Measurements from ENCODE around the gene TFF2.

Gene TFF2

GRCh38 chr21:42383331-42383730 lies 32.5 kb upstream of the TFF2 start:
- DNase-seq, result no peak

DNA sequence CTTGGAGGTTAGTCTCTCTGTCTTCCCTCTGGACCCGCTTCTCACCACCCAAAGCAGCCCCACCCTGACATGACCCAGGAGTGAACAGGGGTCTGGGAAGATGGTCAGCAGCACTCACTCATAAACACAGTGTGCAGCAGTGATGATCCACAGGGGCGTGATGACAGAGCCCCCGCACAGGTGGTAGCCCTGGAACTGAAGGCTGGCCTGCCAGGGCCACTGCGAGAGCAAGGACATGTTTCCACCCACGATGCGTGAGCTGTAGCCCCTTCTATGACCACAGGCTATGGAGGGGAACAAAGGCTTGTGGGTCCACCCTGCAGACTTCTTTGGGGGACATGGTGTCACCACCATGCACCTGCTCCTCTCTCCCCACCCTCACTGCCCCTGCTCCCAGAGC lies 32.1 kb upstream of the TFF2 start:
- no peak for DNase-seq

DNA sequence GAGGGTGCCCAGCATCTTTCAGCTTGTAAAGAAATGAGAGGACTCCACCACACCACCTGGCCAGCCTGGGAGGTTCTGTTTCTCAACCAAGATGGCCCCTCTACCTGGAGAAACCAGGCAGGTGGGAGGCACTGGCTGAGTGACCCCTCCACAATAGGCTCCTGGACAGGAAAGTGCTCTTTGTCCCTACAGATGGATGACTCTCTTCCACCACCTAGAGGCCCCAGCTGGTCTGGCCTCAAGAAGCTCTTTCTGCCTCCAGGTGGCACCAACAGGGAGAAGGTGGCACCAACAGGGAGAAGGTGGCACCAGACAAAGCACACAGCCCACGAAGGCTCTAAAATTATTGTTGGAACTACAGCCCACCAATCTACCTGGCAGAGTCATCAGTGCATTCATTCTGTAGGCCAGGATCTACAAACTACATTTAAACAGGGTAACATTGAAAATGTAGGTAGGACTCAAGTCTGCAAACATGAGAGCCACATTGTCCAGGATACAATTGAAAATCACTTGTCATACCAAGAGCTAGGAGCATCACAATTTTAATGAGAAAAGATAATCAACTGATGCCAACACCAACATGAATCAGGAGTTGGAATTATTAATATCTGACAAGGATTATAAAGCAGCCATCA lies 30.7 kb upstream of the TFF2 start:
- no peak for DNase-seq

DNA sequence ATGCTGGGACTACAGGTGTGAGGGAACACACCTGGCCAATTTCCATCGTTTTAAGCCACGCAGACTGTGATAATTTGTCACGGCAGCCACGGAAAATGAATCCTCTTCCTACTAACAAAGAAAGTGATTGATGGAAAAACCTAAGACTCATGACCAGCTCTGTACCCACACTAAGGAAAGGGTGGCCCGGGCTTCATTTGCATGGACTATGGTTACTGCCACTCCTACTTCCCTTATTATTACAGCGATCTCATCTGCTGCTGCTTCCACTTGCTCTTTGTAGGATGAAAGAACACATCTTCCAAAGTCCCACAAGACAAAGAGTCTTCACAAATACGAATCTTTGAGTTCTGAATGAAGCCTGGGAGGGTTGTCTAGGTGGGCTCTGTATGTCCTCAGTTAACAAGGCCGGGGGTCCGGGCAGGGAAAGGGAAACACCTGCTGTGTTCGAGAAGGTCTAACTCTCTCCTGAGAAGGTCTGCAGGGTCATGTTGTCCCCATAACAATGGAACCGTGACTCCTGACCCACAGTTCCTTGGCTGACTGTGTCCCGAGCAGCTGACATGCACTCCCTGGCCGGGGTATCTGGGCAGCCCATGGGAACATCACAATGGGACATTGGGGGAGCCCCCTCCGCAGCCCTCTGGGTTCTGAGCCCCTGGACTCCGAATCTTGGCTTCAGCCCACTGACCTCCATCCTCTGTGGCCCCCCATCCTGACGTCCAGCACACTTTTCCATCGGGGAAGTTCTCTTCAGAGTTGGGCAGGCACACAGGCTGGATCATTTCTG lies 28.8 kb upstream of the TFF2 start:
- DNase-seq, result no peak

GRCh38 chr21:42378418-42378817 lies 27.6 kb upstream of the TFF2 start:
- DNase-seq, result no peak

- DNase-seq, result no peak
Observed at GRCh38 chr21:42377951-42378340, 27.2 kb upstream of the TFF2 start.

GRCh38 chr21:42377211-42377950 lies 26.6 kb upstream of the TFF2 start:
- no peak for DNase-seq

DNA sequence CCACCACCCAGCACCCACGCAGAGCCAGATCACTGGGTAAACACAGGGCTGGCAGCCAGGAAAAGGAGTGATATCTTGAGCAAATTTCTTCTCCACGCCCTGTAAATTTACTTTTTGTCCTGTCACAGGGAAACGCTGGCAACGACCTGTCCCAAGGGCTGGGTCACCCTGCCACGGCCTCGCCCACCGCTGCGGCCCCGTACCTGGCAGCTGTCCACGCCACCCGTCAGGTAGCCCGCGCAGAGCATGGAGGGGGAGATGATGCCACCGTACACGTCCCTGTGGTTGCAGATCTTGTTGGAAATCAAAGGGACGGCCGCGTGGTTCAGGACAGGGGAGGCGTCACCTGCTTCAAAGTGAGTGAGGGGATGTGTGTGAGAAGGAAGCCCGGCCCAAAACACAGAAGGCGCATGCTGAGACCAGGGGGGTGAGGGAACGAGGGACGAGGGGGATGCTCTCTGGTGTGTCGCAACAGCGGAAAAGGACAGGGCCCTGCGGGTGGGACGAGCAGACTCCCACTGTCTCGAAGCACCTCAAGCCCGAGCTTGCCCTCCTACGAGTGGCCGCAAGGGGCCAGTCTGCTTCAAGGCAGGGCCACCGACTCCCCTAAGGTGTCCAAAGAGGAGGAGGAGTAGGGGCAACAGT lies 25.7 kb upstream of the TFF2 start:
- no peak for DNase-seq

DNA sequence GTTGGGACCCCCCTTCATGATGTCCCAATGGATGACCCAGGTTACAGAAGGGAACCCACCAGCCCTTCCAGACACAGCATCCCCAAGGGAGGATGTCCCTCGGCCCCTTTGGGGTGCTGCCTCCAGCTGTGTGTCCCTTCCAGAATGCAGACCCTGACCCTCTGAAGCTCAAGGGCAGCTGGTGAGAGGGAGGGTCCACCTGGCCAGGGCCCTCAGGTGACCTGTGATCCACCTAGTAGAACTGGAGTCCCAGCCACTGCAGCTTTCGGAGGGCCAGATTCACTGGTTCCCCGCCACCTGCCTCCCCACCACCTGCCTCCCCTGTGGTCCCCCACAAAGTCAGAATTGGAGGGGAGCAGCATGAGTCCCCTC lies 25.2 kb upstream of the TFF2 start:
- DNase-seq, result no peak

- no peak for DNase-seq
Observed at GRCh38 chr21:42375506-42375905, 24.7 kb upstream of the TFF2 start.

DNA sequence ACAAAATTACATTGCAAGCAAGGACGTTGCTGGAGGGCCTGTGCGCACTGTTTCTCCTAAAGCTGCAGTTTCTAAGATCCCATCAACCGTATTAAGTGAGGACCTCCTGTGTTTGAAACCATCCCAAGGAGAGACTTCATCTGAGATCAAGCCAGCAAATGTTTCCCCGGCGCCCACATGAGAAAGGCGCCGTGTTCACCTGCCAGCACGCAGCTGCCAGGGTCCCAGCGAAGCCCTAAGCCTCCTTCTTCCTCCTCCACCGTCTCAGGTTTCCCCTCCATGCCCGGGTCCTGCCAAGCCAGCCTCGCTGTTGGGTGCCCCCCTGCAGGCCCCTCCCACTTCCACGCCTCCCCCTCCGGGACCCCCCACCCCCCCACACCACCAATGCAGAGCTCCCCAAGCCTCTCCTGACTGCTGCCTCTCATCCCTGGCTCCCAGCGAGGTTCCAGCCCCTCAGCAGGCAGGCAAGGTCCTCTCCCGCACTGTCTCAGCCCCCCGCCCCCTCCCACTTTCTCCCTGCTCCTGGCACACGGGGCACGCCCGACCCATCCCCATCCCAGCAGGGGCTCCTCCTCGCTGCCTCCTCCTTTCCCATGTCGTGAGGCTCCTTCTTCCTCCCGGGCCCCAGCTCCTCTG lies 24.2 kb upstream of the TFF2 start:
- no peak for DNase-seq

DNA sequence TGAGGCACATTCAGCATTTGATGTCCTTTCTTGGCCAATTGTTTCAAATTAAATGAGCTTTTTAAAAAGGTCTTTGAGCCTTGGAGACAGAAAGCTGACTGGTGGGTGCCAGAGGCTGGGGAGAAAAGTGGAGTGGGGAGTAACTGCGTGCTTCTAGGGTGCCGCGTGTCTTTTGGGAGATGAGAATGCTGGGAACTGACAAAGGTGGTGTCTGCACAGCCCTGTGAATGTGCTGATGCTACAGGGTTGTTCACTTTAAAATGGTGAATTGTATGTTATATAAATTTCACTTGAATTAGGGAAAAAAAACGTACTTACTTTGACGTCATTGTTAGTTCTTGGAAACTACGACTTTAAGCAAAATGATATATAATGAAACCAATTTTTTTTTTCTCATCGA lies 23.7 kb upstream of the TFF2 start:
- DNase-seq, result no peak

DNA sequence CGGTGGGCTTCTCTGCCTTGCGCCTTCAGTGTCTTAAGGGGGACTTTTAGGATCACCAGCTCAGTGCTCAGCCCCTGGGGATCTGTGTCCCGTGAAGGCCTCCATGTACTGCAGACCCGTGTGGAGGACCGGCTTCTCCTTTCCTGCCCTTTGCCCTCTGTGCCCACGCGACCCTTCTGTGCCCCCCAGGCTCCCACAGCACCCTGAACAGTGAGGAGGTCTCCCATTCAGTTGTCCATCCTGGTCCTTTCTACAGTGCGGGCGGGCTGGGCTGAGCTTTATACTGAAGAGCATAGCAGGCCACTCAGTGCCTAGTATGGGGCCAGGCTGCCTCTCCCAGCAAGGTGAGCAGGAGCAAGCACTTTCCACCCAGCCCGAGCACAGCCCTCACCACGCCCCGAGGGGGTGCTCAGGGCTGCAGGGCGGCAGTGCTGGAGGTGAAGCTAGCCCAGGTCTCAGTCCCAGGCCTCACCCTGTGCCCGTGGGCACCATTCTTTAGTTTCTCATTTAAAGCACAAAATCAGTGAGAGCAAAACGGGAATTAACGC lies 23.2 kb upstream of the TFF2 start:
- DNase-seq, result no peak

GRCh38 chr21:42373196-42373907 lies 22.6 kb upstream of the TFF2 start:
- DNase-seq, result peak; percentile 73

DNA sequence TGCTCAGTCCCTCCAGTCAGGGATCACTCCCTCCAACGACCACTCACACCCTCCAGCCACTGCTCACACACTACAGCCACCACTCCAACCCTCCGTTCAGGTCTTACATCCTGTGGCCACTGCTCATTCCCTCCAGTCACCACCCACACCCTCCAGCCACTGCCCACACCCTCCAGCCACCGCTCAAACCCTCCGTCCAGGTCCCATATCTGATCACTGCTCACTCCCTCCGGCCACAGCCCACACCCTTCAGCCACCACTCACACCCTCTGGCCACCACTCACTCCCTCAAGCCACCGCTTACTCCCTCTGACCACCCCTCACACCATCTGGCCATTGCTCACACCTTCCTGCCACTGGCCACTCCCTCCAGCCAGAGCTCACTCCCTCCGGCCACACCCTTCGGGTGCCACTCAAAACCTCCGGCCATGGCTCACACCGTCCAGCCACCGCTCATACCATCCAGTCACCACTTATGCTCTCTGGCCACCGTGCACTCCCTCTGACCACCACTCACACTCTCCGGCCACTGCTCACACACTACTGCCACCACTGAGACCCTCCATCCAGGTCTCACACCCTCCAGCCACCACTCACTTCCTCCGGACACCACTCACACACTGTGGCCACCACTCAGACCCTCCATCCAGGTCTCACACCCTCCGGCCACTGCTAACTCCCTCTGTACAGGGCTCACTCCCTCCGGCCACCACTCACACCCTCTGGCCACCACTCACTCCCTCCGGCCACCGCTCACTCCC lies 20.3 kb upstream of the TFF2 start:
- DNase-seq, result no peak

DNA sequence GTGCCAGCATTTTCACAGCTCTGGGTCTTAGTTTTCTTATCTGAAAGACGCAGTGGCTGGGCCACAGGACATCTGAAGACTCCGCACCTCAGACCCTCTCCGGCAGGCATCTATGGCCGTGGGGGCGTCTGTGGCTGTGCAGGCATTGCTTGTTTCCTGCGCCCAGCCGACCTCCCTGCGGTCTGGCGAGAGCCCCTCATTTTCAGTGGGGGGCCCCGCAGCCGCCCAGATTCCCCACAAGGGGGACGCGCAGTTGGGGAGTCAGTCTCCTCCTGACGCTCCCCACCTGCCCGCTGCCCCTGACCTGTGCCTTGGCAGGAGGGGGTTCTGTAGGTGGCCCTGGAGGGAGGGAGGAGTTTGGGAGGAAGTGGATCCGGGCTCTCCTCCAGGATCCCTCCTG lies 19.0 kb upstream of the TFF2 start:
- no peak for DNase-seq

DNA sequence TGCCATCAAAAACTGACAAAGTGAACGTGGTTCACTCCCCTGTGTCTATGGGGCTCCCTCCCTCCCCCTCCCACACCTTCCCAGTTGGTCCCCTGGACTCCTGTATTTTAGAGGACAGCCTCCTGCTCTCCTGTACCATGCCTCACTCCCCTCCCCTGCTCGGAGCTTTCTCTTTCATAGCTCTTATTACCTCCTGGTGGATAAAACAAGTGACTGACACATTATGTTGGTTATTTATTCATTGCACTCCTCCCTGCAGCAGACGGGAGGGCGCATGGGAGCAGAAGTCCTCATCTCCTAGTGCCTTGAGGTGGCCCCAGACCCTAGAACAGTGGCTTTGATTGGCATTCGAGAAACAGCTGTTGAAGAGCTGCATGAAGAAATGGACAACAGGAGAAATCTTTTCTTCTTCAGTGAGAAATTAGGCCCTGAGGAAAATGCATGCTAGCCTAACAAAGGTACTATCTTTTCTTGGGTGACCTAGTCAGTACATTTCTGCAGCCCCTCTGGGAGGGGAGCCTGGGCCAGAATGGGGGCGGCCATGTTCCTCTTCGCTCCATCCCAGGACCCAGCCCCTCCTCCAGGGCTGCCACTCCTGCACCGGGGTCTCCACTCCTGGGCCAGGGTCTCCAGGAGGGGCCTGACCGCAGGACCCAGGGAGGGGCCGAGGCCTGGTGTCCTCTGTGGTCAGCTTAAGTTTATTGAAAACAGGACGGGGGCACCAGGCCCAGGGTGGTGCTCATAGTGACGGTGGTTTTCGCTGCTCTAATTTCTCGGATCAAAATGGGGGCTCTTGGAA lies 16.8 kb upstream of the TFF2 start:
- DNase-seq, result no peak

DNA sequence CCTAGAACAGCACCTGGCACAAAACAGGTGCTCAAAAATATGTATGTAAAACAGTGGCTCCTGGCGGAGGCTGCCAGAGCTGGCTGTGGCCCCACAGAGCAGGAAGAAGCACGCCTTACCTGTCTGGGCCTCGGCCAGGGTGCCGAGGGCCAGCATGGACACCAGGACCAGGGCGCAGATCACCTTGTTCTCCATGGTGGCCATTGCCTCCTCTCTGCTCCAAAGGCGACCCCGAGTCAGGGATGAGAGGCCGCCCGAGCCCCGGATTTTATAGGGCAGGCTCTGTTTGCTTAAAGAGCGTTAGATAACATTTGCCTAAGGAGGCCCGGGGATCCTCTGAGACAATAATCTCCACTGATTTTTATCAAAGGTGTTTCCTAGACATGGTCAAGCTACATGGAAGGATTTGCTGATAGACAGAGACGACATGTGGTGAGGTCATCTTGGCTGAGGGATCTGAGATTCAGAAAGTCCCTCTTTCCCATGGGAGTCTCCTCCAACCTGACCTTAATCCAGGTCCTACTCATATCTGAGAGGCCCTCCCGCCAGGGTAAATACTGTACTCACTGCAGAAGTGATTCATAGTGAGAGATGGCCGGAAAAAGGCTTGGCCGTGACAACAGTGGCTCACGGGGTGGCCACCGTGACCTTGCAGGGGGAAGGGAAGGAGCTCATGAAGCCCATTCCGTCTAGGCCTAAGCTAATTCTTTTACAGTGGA lies 15.7 kb upstream of the TFF2 start, which contains the start of gene TFF1:
Gene TFF1 (minus strand): TSS at position 244 of the 719 bp plus-strand sequence. CDS start 40 bp downstream, at position 204.
- no peak for DNase-seq

DNA sequence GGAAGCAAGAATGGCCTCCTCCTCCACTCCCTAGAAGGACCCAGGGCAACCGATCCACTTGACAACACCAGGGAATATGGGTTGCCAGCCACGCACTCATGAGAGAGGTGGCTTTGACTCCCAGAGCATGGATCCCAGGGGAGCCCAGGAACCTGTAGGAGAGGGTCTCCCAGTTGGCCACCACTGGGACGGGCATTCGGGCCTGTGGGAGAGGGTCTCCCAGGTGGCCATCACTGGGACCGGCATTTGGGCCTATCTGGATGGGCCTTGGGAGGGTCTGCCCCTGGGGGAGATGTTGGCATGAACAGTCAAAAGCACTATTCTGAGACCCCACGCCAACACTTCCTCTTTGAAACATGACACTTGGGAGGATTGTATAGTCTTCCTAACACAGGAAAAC lies 15.0 kb upstream of the TFF2 start:
- DNase-seq, result no peak

Data from activated CD8-positive, alpha-beta memory T cell treated with anti-CD3 and anti-CD28 coated beads for 24 hours (primary cell).